Measurements from ENCODE around the gene CRX.

GRCh38 chr19:47824396-47824795, 2.7 kb downstream of the CRX start:
- no peak for TF ChIP-seq CTCF (conservative IDR thresholded peaks at IDR 0.05)
- no peak for TF ChIP-seq ZFX (IDR thresholded peaks at IDR 0.05)

Data from C4-2B (cell line).